Aorta (tissue), 5 donors: ENCODE results near the gene LRP11. TPM values are rescaled to one million over a fixed set of nuclear protein-coding genes. Genes with fewer than 3 reads are reported as not detected.
A peak's percentile ranks its signal among the peaks of the same experiment; 100 is the strongest.
"Not testable (repeated sequence)": the region's sequence is repeated elsewhere in the genome, so short reads cannot be mapped to it uniquely, and the experiment has no call there.

Experiments used
- ATAC-seq: fragments of 200-7000 bp; cut with Tn5 transposase; one replicate; pipeline ENCODE4 v1.9.1; 2022; ENCODE audit warnings: moderate library complexity; ENCODE audit not compliant: low FRiP score
- DNase-seq, 2 donors: peaks; one replicate each; pipeline ENCODE4 v3.0.0-alpha.2; 2020
- H3K27ac ChIP-seq, 2 donors: one replicate each; pipeline ENCODE4 v1.5.1; 2013; ENCODE audit warnings: low read length in 2 of 2, mild to moderate bottlenecking in 2 of 2, moderate library complexity in 2 of 2, control low read depth in 1 of 2, inconsistent platforms in 1 of 2, low read depth in 1 of 2
- H3K27me3 ChIP-seq, 2 donors: one replicate each; pipeline ENCODE4 v1.6.1; 2013; ENCODE audit warnings: control low read depth in 1 of 2, low read length in 1 of 2, mild to moderate bottlenecking in 1 of 2, moderate library complexity in 1 of 2; ENCODE audit not compliant: insufficient read depth in 2 of 2, control insufficient read depth in 1 of 2
- H3K36me3 ChIP-seq, 2 donors: one replicate each; pipeline ENCODE4 v1.6.1; 2013; ENCODE audit warnings: control low read depth in 1 of 2, low read length in 1 of 2, mild to moderate bottlenecking in 1 of 2; ENCODE audit not compliant: insufficient read depth in 2 of 2, control insufficient read depth in 1 of 2
- H3K4me1 ChIP-seq, 2 donors: one replicate each; pipeline ENCODE4 v1.6.1; 2013; ENCODE audit warnings: low read length in 2 of 2, control low read depth in 1 of 2, mild to moderate bottlenecking in 1 of 2, moderate library complexity in 1 of 2; ENCODE audit not compliant: insufficient read depth in 2 of 2, control insufficient read depth in 1 of 2
- H3K4me3 ChIP-seq, 2 donors: one replicate each; pipeline ENCODE4 v1.5.1; 2013; ENCODE audit warnings: low read length in 2 of 2, control low read depth in 1 of 2, mild to moderate bottlenecking in 1 of 2
- H3K9me3 ChIP-seq: one replicate; pipeline ENCODE4 v1.6.1; 2013; ENCODE audit warnings: mild to moderate bottlenecking, low read length; ENCODE audit not compliant: control insufficient read depth
- WGBS, 2 donors: extraction: QIAGEN DNeasy Blood & Tissue Kit; methylation state at CpG; one replicate each; pipeline ENCODE4 v1.1.7; 2013; 5-methylcytosine and 5-hydroxymethylcytosine counted together
- intact Hi-C, 2 donors: fragments of 100-400 bp; cut with DNase I; formaldehyde crosslinking; loops; one replicate each; pipeline versions ENCODE4 v1.14.2 to v1.15.0; 2022
- polyA plus RNA-seq, 2 donors: library from polyadenylated mRNA; stranded (reverse); fragments of 200-250 nt; gene quantifications; one replicate each; pipeline ENCODE4 v1.2.3, GENCODE V29; 2013
- total RNA-seq, 2 donors: library from RNA; stranded (reverse); fragmentation: NEBNext Ultra II Directional; extraction: Animal tissue kit (Norgen Biotek cat#: 25700); gene quantifications; one replicate each; pipeline ENCODE4 v1.2.1, GENCODE V29; 2021
- donor health status: healthy with polysubstance abuse.
- donor health status: Bipolar disorder and iron deficiency.
- donor health status: DM: no; HTN: no; CAD: no.
- donor health status: DM: no; HTN: no; CAD: no.
- donor health status: DM: yes; HTN: yes; CAD: no.

The LRP11 gene
- total and polyA plus RNA-seq, 4 donors = 0.63 to 35.3 (median 18.8) TPM

DNA sequence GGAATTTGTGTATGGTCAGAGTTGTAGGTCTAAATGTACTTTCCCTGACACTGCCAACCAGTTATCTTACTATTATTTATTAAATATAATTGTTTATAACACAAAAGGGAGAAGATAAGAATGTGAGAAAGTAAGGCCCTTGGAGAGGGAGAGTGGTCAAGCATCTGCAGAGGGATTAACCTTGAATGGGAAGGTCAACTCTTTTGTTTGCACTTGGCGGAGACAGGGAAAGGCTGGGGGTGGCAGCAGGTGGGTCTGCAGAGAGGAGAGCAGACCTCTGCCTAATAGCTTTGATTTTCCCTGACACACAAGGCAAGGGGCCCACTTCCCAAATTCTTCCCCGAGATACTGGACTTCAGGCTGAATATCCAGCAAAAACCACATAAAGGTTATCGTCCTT, 4.2 kb downstream of the LRP11 start:
- H3K27ac ChIP-seq = no peak overlapping the region
- ATAC-seq (no peak), DNase-seq (no peak)
- intact Hi-C loops = loop anchor here in 1 of 2 donors (10.0 kb wide), 1 partner anchor 115 kb away; the partner anchor contains the start of genes NUP43 and PCMT1
- no peaks in the 10 kb centered on the region for H3K9me3 ChIP-seq
- H3K4me1 ChIP-seq = no peaks in the 10 kb centered on the region
- H3K4me3 ChIP-seq = no peak overlapping the region
- no peaks in the 10 kb centered on the region for H3K27me3 ChIP-seq
- 96 to 98% methylated on average over 3 of the region's 3 CpGs for WGBS, 2 donors
- no peaks in the 10 kb centered on the region for H3K36me3 ChIP-seq

DNA sequence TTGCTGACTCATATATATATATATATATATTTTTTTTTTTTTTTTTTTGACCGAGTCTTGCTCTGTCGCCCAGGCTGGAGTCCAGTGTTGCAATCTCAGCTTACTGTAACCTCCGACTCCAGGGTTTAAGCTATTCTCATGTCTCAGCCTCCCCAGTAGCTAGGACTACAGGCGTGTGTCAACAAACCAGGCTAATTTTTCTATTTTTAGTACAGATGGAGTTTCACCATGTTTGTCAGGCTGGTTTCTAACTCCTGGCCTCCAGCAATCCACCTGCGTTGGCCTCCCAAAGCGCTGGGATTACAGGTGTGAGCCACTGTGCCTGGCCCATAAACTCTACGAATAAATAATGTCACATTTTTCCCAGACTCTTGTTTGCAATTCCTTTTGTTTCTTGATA, 4.8 kb downstream of the LRP11 start:
- 88 to 97% methylated on average over 7 of the region's 7 CpGs for WGBS, 2 donors

DNA sequence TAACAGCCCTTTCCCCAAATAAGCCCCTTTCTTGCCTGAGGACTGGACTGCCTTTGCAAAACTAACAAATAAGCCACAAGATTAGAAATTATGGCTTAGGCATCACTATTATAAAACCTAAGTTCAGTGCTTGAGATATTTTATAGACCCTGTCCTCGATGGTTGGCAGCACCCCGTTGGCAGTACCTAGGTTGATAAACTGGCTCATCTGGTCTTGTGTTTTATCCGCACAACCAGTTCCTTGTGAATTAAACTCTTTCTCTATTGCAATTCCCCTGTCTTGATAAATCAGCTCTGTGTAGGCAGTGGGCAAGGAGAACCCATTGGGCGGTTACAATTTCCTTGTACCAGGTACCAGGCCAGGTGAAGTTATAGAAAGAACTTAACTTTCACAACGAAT, 6.6 kb downstream of the LRP11 start:
- no peaks in the 10 kb centered on the region for H3K9me3 ChIP-seq
- DNase-seq = no peak
- intact Hi-C loops = no loop called here
- H3K36me3 ChIP-seq = no peaks in the 10 kb centered on the region
- H3K27ac ChIP-seq = no peak overlapping the region
- no peaks in the 10 kb centered on the region for H3K27me3 ChIP-seq
- no peaks in the 10 kb centered on the region for H3K4me1 ChIP-seq
- ATAC-seq = no peak
- H3K4me3 ChIP-seq = no peak overlapping the region
- WGBS, 2 donors = 97% methylated on average over 5 of the region's 5 CpGs

More for the DNA sequence above, 4.8 kb downstream of the LRP11 start:
- no peak for DNase-seq
- Histone ChIP-seq H3K27ac (no peak overlapping the region), H3K4me1 (no peaks in the 10 kb centered on the region), H3K4me3 (no peak overlapping the region), H3K27me3 (no peaks in the 10 kb centered on the region), H3K9me3 (no peaks in the 10 kb centered on the region), H3K36me3 (no peaks in the 10 kb centered on the region)
- no peak for ATAC-seq
- intact Hi-C loops = no loop called here

DNA sequence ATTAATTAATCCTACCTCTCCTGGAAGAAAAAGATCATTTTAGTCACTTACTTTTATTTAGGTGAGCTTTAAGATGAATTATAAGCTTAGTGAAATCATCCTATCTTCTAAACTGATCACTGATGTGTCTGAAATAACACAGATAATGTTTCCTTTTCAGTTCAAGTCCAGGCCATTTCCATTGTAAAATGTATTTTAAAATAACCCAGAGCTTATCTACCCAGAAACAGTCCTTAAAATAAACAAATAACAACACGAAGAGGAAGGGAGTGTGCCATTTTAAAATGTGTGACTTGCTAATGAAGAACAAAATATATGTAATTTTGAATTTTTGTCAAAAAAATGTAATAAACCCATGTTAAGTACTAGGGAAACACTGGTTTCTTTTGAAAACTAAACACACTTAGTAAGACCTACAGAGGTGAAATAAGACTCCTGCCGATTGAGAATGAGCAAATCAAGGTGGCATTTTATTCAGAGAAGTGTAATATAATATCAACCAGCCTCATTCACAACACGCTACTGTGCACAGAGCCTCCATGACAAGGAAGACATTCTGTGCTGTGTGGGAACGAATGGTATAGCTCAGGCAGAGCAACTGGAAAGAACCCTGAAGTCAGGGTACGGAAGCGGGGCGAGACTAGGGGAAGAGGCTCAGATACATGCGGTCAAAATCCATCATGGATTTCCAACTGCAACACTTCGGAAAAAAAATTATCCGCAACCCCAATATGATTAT, 7.7 kb downstream of the LRP11 start:
- intact Hi-C loops = no loop called here
- Histone ChIP-seq H3K27me3 (no peaks in the 10 kb centered on the region), H3K36me3 (no peaks in the 10 kb centered on the region), H3K4me1 (no peaks in the 10 kb centered on the region), H3K9me3 (no peaks in the 10 kb centered on the region), H3K4me3 (no peak overlapping the region), H3K27ac (no peak overlapping the region)
- DNase-seq (no peak), ATAC-seq (no peak)
- 92 to 94% methylated on average over 10 of the region's 10 CpGs for WGBS, 2 donors

DNA sequence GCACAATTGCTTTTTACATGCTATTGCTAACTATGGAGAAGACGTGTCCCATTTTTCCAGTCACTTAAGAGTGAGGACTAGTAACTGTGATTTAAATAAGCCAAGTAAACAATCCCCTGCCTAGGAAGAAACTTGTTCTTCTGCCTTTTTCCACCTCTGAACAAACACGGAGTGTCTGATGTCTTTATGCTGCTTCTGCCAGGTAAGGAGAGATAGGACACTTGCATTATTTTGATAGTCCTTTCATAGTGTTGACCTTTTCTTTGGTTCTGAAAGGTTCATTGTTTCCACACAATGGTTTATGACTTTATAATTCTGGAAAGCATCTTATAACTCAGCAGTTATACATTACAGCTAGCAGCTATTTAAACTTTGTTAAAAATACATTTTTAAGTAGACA, 8.4 kb downstream of the LRP11 start:
- H3K4me1 ChIP-seq = no peaks in the 10 kb centered on the region
- DNase-seq = no peak
- no peak for ATAC-seq
- no peaks in the 10 kb centered on the region for H3K36me3 ChIP-seq
- H3K27ac ChIP-seq = no peak overlapping the region
- WGBS, 2 donors = 86 to 92% methylated on average over 2 of the region's 2 CpGs
- no peak overlapping the region for H3K4me3 ChIP-seq
- no peaks in the 10 kb centered on the region for H3K27me3 ChIP-seq
- H3K9me3 ChIP-seq = no peaks in the 10 kb centered on the region
- intact Hi-C loops = no loop called here

DNA sequence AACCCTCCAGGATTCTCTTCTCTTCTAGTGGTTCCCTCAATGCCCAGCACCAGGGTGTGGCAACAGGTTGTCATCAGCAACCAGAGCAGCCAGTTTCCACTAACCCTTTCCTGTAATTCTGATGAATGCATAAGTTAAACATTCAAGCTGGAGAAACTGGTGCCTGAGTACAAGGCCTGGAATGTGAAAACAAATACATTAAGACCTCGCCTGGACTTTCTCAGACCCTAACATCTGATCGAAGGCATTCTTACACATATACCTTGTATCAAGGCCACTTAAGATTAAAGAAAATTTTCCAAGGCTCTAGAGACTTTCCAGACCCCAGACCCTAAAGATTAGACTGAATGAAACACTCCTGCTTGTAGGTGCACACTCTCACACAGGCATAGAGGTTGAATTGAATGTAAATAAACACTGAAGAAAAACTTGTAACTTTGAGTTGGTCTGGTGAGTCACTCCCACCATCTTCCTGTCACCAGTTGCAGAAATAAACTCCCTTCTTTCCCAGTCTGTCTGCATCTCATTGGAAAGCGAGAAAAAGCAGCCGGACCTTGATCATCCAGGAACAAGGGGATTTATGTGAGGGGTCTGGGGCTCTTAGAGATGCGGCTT, 9.0 kb downstream of the LRP11 start:
- intact Hi-C loops = no loop called here

DNA sequence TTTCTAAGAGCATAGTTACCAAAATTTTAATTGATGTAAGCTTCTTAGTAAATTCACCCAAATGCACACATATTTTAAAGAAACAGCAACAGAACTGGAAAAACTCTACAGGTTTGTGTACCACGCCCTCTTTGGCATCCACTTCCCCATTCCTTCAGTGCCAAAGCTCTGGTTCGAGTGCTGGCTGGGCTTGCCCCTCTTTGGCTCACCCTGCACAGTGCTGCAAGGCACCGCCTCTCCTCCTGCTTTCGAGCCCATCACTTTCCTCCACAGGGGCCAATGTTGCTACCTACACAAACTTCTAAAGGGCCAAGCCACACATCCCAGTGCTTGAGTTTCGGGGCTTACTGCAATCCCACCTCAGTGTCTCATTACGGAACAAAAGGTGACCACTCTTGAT, 9.6 kb downstream of the LRP11 start:
- 45 to 47% methylated on average over 6 of the region's 6 CpGs for WGBS, 2 donors
- ATAC-seq (no peak), DNase-seq (peak in 1 of 2 donors; percentile 55)
- Histone ChIP-seq H3K4me1 (no peaks in the 10 kb centered on the region), H3K36me3 (no peaks in the 10 kb centered on the region), H3K9me3 (no peaks in the 10 kb centered on the region), H3K27me3 (no peaks in the 10 kb centered on the region), H3K27ac (no peak overlapping the region), H3K4me3 (no peak overlapping the region)
- intact Hi-C loops = no loop called here

More for the DNA sequence above, 9.0 kb downstream of the LRP11 start:
- ATAC-seq (no peak), DNase-seq (no peak)
- Histone ChIP-seq H3K27ac (no peak overlapping the region), H3K27me3 (no peaks in the 10 kb centered on the region), H3K4me3 (no peak overlapping the region), H3K36me3 (no peaks in the 10 kb centered on the region), H3K9me3 (no peaks in the 10 kb centered on the region), H3K4me1 (no peaks in the 10 kb centered on the region)
- WGBS, 2 donors = 86% methylated on average over 5 of the region's 5 CpGs

DNA sequence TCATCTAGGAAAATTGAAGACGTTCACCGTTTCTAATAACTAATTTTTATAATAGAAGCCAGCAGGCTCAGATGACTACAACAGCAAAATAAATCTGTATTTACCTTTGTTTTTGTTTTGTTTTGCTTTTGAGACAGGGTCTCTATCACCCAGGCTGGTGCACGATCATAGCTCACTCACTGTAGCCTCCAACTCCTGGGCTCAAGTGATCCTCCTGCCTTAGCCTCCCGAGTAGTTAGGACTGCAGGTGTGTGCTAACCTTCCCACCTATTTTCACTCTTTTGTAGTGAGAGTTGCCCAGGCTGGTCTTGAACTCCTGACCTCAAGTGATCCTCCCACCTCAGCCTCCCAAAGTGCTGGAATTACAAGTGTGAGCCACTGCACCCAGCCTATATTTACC, 10.1 kb downstream of the LRP11 start:
- H3K36me3 ChIP-seq, ATAC-seq, intact Hi-C loops: not testable (repeated sequence)

DNA sequence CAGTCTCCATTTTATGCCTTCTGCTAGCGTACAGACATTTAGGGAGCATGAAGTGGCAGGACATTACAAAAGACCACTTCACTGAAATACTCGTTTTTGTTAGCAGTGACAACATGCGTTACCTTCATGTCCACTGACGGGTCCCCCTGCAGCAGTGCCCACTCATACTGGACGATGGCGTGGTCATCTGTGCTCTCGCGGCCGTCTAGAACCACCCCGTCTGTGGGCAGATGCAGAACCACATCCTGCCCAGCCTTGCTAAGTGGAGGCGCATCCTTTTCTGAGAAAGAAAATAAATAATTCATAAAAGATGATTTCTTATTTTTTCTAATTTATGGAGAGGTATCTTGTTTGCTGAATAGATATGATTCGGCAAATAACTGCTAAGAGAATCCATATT, 11.3 kb downstream of the LRP11 start:
- no peaks in the 10 kb centered on the region for H3K4me1 ChIP-seq
- intact Hi-C loops = no loop called here
- 92 to 94% methylated on average over 12 of the region's 12 CpGs for WGBS, 2 donors
- no peaks in the 10 kb centered on the region for H3K9me3 ChIP-seq
- H3K27me3 ChIP-seq = no peaks in the 10 kb centered on the region
- ATAC-seq (no peak), DNase-seq (no peak)
- H3K4me3 ChIP-seq = no peak overlapping the region
- no peak overlapping the region for H3K27ac ChIP-seq
- H3K36me3 ChIP-seq = no peaks in the 10 kb centered on the region

More for the DNA sequence above, 10.1 kb downstream of the LRP11 start:
- not testable (repeated sequence) for H3K27ac ChIP-seq, H3K4me1 ChIP-seq, H3K9me3 ChIP-seq, H3K27me3 ChIP-seq, DNase-seq, H3K4me3 ChIP-seq
- WGBS, 2 donors = 95 to 97% methylated on average over 4 of the region's 4 CpGs
